ENCODE results near the gene SLC26A9. TPM values are rescaled to one million over a fixed set of nuclear protein-coding genes. Genes with fewer than 3 reads are reported as not detected.

SLC26A9 gene
- total RNA-seq, 1 experiment from 2014 or later = not detected

GRCh38 chr1:205936846-205937586, 6.2 kb downstream of the SLC26A9 start:
- ChIA-PET POLR2A (ENCODE audit: unreplicated experiment) (no interaction called here), CTCF (no interaction called here)
- Histone ChIP-seq H3K27me3 (ENCODE audit: low read length) (peaks cover 12% of the 10 kb centered on the region; the same call in 1 of the 2 replicates), H3K9me3 (ENCODE audit: low read length) (no peaks in the 10 kb centered on the region), H3K9ac (ENCODE audit: low read length) (no peak overlapping the region), H2AFZ (ENCODE audit: low read length) (no peak overlapping the region), H3K4me3 (ENCODE audit: low read length) (no peak overlapping the region), H3K27ac (ENCODE audit: low read length) (no peak overlapping the region), H3K9me2 (replicated peaks; ENCODE audit: low read length) (no peaks in the 10 kb centered on the region), H3K36me3 (ENCODE audit: low read depth, low read length) (no peaks in the 10 kb centered on the region), H3K79me2 (ENCODE audit: low read length) (no peaks in the 10 kb centered on the region), H3K4me2 (ENCODE audit: low read length) (no peak overlapping the region), H4K20me1 (ENCODE audit: low read length) (no peaks in the 10 kb centered on the region), H3F3A (ENCODE audit: low read length, unreplicated experiment) (no peaks in the 10 kb centered on the region), H3K4me1 (ENCODE audit: insufficient read depth, low read length) (peaks cover 33% of the 10 kb centered on the region)
- DNase-seq (peak; percentile 68), ATAC-seq (no peak)
- no peak for TF ChIP-seq EZH2phosphoT487 (IDR thresholded peaks at IDR 0.05; ENCODE audit: borderline replicate concordance, low read length)
- intact Hi-C loops (cut with micrococcal nuclease) = no loop called here
- no TSS peak for BruUV-seq (replicated peaks)

DNA sequence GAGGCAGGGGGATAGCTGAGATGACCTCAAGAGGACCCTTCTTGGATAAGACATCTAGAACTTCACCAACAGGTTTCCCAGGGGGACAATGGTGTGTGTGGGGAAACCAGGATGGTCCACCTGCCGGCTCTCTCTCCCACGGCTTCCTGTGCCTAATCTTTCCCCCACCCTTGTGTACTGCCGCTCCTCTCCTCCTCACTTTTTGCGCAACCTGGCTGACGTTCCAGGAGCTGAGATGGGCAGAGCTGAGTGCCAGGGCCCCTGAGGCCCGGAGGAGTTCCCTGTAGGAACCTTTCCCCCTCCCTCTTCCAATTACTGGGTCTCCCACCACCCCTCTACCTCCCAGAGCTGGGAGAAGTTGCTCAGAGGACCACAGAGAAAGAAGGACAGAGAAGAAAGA, 6.9 kb downstream of the SLC26A9 start:
- POLR2A ChIA-PET (ENCODE audit: unreplicated experiment) = no interaction called here
- Histone ChIP-seq H3K79me2 (ENCODE audit: low read length) (no peaks in the 10 kb centered on the region), H3K27me3 (ENCODE audit: low read length) (peaks cover 6% of the 10 kb centered on the region; the same call in 1 of the 2 replicates), H3K4me2 (ENCODE audit: low read length) (no peak overlapping the region), H3K4me3 (ENCODE audit: low read length) (no peak overlapping the region), H3F3A (ENCODE audit: low read length, unreplicated experiment) (no peaks in the 10 kb centered on the region), H2AFZ (ENCODE audit: low read length) (no peak overlapping the region), H3K9me3 (ENCODE audit: low read length) (no peaks in the 10 kb centered on the region), H3K9me2 (replicated peaks; ENCODE audit: low read length) (no peaks in the 10 kb centered on the region), H3K4me1 (ENCODE audit: insufficient read depth, low read length) (peaks cover 33% of the 10 kb centered on the region), H3K36me3 (ENCODE audit: low read depth, low read length) (no peaks in the 10 kb centered on the region), H3K9ac (ENCODE audit: low read length) (no peak overlapping the region), H3K27ac (ENCODE audit: low read length) (no peak overlapping the region), H4K20me1 (ENCODE audit: low read length) (no peaks in the 10 kb centered on the region)
- no TSS peak for BruUV-seq (replicated peaks)
- TF ChIP-seq, protein P1, sequence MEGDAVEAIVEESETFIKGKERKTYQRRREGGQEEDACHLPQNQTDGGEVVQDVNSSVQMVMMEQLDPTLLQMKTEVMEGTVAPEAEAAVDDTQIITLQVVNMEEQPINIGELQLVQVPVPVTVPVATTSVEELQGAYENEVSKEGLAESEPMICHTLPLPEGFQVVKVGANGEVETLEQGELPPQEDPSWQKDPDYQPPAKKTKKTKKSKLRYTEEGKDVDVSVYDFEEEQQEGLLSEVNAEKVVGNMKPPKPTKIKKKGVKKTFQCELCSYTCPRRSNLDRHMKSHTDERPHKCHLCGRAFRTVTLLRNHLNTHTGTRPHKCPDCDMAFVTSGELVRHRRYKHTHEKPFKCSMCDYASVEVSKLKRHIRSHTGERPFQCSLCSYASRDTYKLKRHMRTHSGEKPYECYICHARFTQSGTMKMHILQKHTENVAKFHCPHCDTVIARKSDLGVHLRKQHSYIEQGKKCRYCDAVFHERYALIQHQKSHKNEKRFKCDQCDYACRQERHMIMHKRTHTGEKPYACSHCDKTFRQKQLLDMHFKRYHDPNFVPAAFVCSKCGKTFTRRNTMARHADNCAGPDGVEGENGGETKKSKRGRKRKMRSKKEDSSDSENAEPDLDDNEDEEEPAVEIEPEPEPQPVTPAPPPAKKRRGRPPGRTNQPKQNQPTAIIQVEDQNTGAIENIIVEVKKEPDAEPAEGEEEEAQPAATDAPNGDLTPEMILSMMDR (conservative IDR thresholded peaks at IDR 0.05; ENCODE audit: low read depth, low read length) = no peak
- TF ChIP-seq EZH2 (IDR thresholded peaks at IDR 0.05; ENCODE audit: low read length, unreplicated experiment) (no peak), EZH2phosphoT487 (IDR thresholded peaks at IDR 0.05; ENCODE audit: borderline replicate concordance, low read length) (no peak)
- no peak for DNase-seq
- ATAC-seq = no peak
- intact Hi-C loops (cut with micrococcal nuclease) = no loop called here
- CTCF ChIA-PET = no interaction called here

- no peaks in the 10 kb centered on the region for H3K9me2 ChIP-seq (replicated peaks; ENCODE audit: low read length)
- intact Hi-C loops (cut with micrococcal nuclease) = no loop called here
- no peak overlapping the region for H2AFZ ChIP-seq (ENCODE audit: low read length)
- ChIA-PET CTCF (no interaction called here), POLR2A (ENCODE audit: unreplicated experiment) (no interaction called here)
- DNase-seq (no peak), ATAC-seq (no peak)
- peaks cover 33% of the 10 kb centered on the region for H3K4me1 ChIP-seq (ENCODE audit: insufficient read depth, low read length)
- no peaks in the 10 kb centered on the region for H3K9me3 ChIP-seq (ENCODE audit: low read length)
- H3K4me3 ChIP-seq (ENCODE audit: low read length) = no peak overlapping the region
- H4K20me1 ChIP-seq (ENCODE audit: low read length) = no peaks in the 10 kb centered on the region
- BruUV-seq (replicated peaks) = no TSS peak
- peaks cover 5% of the 10 kb centered on the region; the same call in 1 of the 2 replicates for H3K27me3 ChIP-seq (ENCODE audit: low read length)
- no peaks in the 10 kb centered on the region for H3K79me2 ChIP-seq (ENCODE audit: low read length)
- no peaks in the 10 kb centered on the region for H3F3A ChIP-seq (ENCODE audit: low read length, unreplicated experiment)
- TF ChIP-seq, protein P1 (conservative IDR thresholded peaks at IDR 0.05; ENCODE audit: low read depth, low read length) = no peak
- TF ChIP-seq EZH2phosphoT487 (IDR thresholded peaks at IDR 0.05; ENCODE audit: borderline replicate concordance, low read length) = no peak
- no peak for TF ChIP-seq EZH2 (IDR thresholded peaks at IDR 0.05; ENCODE audit: low read length, unreplicated experiment)
- no peak overlapping the region for H3K9ac ChIP-seq (ENCODE audit: low read length)
- no peak overlapping the region for H3K4me2 ChIP-seq (ENCODE audit: low read length)
- H3K36me3 ChIP-seq (ENCODE audit: low read depth, low read length) = no peaks in the 10 kb centered on the region
- H3K27ac ChIP-seq (ENCODE audit: low read length) = no peak overlapping the region
Observed at GRCh38 chr1:205935869-205936268, 7.4 kb downstream of the SLC26A9 start.
